Esophagus (tissue), 2 donors: ENCODE results near the gene ANKRD36C. TPM values are rescaled to one million over a fixed set of nuclear protein-coding genes. Genes with fewer than 3 reads are reported as not detected.
"Not testable (repeated sequence)": the region's sequence is repeated elsewhere in the genome, so short reads cannot be mapped to it uniquely, and the experiment has no call there.

Experiments used
- H3K27ac ChIP-seq, 2 donors: one replicate each; pipeline ENCODE4 v1.5.1; 2013; ENCODE audit warnings: low read depth in 2 of 2, mild to moderate bottlenecking in 2 of 2, inconsistent platforms in 1 of 2, low read length in 1 of 2, moderate library complexity in 1 of 2
- H3K27me3 ChIP-seq, 2 donors: one replicate each; pipeline ENCODE4 v1.6.1; 2013; ENCODE audit warnings: low read length in 2 of 2, control low read depth in 1 of 2, mild to moderate bottlenecking in 1 of 2; ENCODE audit not compliant: insufficient read depth in 2 of 2, control insufficient read depth in 1 of 2
- H3K36me3 ChIP-seq, 2 donors: one replicate each; pipeline ENCODE4 v1.6.1; 2013; ENCODE audit warnings: low read length in 1 of 2; ENCODE audit not compliant: control insufficient read depth in 2 of 2, insufficient read depth in 2 of 2
- H3K4me1 ChIP-seq, 2 donors: one replicate each; pipeline ENCODE4 v1.6.1; 2013; ENCODE audit warnings: low read length in 1 of 2; ENCODE audit not compliant: control insufficient read depth in 2 of 2, insufficient read depth in 2 of 2
- H3K4me3 ChIP-seq, 2 donors: one replicate each; pipeline ENCODE4 v1.5.1; 2013; ENCODE audit warnings: low read length in 2 of 2, mild to moderate bottlenecking in 2 of 2, low read depth in 1 of 2, moderate library complexity in 1 of 2
- H3K9me3 ChIP-seq, 2 donors: one replicate each; pipeline ENCODE4 v1.6.1; 2013; ENCODE audit warnings: mild to moderate bottlenecking in 2 of 2, low read depth in 1 of 2, low read length in 1 of 2, moderate library complexity in 1 of 2; ENCODE audit not compliant: control insufficient read depth in 2 of 2, insufficient read depth in 1 of 2
- WGBS, 2 donors: extraction: QIAGEN DNeasy Blood & Tissue Kit; methylation state at CpG; one replicate each; pipeline ENCODE4 v1.1.7; 2013; 5-methylcytosine and 5-hydroxymethylcytosine counted together
- polyA plus RNA-seq, 2 donors: library from polyadenylated mRNA; stranded (reverse); fragments of 200-250 nt; gene quantifications; one replicate each; pipeline ENCODE4 v1.2.3, GENCODE V29; 2013
- donor health status: healthy with polysubstance abuse.
- donor health status: Bipolar disorder and iron deficiency.

Gene ANKRD36C
- polyA plus RNA-seq, 2 donors = 1.2 to 4.0 TPM

- H3K36me3 ChIP-seq, H3K27ac ChIP-seq, H3K4me3 ChIP-seq, H3K9me3 ChIP-seq, H3K4me1 ChIP-seq, H3K27me3 ChIP-seq: not testable (repeated sequence)
- WGBS, 2 donors = 56 to 59% methylated on average over 1 of the region's 1 CpG
These were observed 74.6 kb downstream of the ANKRD36C start for GRCh38 chr2:95917007-95917406.

DNA sequence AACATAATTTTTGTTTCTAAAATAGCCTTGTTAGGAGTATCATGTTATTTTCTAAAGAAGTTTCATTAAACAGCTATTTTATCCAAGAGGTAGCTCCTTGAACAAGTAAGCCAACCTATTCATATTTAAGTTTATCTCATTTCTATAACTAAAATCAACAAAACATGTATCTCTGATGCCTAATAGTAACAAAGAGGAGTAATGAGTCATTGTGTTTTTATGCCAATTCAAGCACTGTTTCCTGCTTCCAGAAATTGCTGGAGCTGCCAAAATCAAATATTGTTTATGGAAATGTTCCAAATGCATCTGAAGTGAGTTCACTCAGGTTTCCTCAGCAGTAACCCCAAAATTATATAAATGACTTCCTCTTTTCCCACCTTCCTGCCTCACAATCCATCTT, 76.5 kb downstream of the ANKRD36C start:
- H3K36me3 ChIP-seq = not testable (repeated sequence)

DNA sequence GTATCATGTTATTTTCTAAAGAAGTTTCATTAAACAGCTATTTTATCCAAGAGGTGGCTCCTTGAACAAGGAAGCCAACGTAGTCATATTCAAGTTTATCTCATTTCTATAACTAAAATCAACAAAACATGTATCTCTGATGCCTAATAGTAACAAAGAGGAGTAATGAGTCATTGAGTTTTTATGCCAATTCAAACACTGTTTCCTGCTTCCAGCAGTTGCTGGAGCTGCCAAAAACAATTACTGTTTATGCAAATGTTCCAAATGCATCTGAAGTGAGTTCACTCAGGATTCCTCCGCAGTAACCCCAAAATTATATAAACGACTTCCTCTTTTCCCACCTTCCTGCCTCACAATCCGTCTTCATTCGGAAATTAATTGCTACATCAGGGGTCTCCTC, 80.2 kb downstream of the ANKRD36C start:
- H3K4me1 ChIP-seq, H3K9me3 ChIP-seq, H3K36me3 ChIP-seq, H3K27me3 ChIP-seq, H3K27ac ChIP-seq, H3K4me3 ChIP-seq: not testable (repeated sequence)
- WGBS, 2 donors = 21 to 25% methylated on average over 5 of the region's 5 CpGs

More for the DNA sequence above, 76.5 kb downstream of the ANKRD36C start:
- H3K4me3 ChIP-seq, H3K27me3 ChIP-seq, H3K4me1 ChIP-seq, H3K9me3 ChIP-seq, H3K27ac ChIP-seq: not testable (repeated sequence)

DNA sequence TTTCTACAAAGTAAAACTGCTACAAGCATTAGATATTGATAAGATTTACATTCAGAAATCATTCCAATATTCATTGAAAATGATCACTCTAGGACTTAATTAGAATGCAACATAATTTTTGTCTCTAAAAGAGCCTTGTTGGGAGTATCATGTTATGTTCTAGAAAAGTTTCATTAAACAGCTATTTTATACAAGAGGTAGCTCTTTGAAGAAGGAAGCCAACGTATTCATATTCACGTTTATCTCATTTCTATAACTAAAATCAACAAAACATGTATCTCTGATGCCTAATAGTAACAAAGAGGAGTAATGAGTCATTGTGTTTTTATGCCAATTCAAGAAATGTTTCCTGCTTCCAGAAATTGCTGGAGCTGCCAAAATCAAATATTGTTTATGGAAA, 97.2 kb downstream of the ANKRD36C start:
- not testable (repeated sequence) for H3K27ac ChIP-seq, H3K9me3 ChIP-seq, H3K4me1 ChIP-seq, H3K4me3 ChIP-seq, H3K36me3 ChIP-seq, H3K27me3 ChIP-seq
- WGBS, 2 donors = 31 to 48% methylated on average over 2 of the region's 2 CpGs

DNA sequence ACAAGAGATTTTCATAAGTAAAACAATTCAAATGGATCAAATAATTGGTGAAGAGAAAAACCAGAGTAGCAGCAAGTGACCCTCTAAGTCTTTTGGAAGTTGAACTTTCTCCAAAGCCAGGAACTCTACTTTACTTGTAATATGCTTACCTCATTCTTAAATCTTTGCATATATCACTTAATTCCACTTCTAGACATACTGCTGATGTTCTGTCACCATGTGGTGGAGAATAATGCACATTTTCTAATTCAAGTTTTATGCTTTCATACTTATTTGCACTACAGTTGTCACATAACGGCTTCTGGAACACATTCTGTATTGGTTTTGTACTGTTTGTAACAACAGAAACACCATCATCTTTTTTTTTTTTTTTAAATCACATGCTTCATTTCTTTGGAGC, 123.7 kb downstream of the ANKRD36C start:
- H3K9me3 ChIP-seq, H3K4me3 ChIP-seq, H3K27me3 ChIP-seq, H3K36me3 ChIP-seq, H3K27ac ChIP-seq, H3K4me1 ChIP-seq: not testable (repeated sequence)
- 95 to 96% methylated on average over 1 of the region's 1 CpG for WGBS, 2 donors

- no CpG with 5 or more reads among the region's 2 CpGs for WGBS, 2 donors
- H3K27ac ChIP-seq, H3K4me1 ChIP-seq, H3K4me3 ChIP-seq, H3K9me3 ChIP-seq, H3K27me3 ChIP-seq, H3K36me3 ChIP-seq: not testable (repeated sequence)
These were observed 124.5 kb downstream of the ANKRD36C start for GRCh38 chr2:95867047-95867677.

- H3K4me3 ChIP-seq = not testable (repeated sequence)
These were observed 129.5 kb downstream of the ANKRD36C start for GRCh38 chr2:95862121-95862520.

DNA sequence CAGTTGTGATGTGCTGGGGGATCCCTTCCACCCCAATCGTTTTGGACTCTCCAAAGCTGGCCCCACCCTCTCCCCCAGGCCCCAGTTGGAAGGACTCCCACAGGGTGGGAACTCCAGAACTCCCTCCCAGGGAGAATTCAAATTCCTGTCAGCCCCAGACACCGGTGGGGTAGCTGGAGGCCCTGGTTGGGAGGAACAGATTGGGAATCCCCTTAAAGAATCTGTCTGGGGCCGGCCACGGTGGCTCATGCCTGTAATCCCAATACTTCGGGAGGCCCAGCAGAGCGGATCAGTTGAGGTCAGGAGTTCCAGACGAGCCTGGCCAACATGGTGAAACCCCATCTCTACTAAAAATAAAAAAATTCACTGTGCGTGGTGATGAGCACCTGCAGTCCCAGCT, 155.5 kb downstream of the ANKRD36C start:
- Histone ChIP-seq H3K4me3 (no peak overlapping the region), H3K27me3 (no peaks in the 10 kb centered on the region), H3K9me3 (peaks cover 2 to 4% of the 10 kb centered on the region in 2 donors), H3K27ac (no peak overlapping the region), H3K4me1 (no peaks in the 10 kb centered on the region), H3K36me3 (no peaks in the 10 kb centered on the region)
- 95 to 98% methylated on average over 8 of the region's 8 CpGs for WGBS, 2 donors

More at GRCh38 chr2:95862121-95862520, 129.5 kb downstream of the ANKRD36C start:
- WGBS, 2 donors = 73 to 81% methylated on average over 2 to 3 of the region's 3 CpGs
- H3K36me3 ChIP-seq, H3K9me3 ChIP-seq, H3K27me3 ChIP-seq, H3K4me1 ChIP-seq, H3K27ac ChIP-seq: not testable (repeated sequence)

GRCh38 chr2:95834077-95835013, 157.3 kb downstream of the ANKRD36C start:
- not testable (repeated sequence) for H3K4me1 ChIP-seq, H3K36me3 ChIP-seq, H3K4me3 ChIP-seq, H3K27me3 ChIP-seq, H3K27ac ChIP-seq, H3K9me3 ChIP-seq
- 97 to 98% methylated on average over 12 of the region's 12 CpGs for WGBS, 2 donors

- H3K27me3 ChIP-seq, H3K36me3 ChIP-seq, H3K27ac ChIP-seq, H3K4me3 ChIP-seq, H3K4me1 ChIP-seq: not testable (repeated sequence)
- 92 to 95% methylated on average over 2 of the region's 3 CpGs for WGBS, 2 donors
- peaks cover 9 to 15% of the 10 kb centered on the region in 2 donors for H3K9me3 ChIP-seq
These were observed 167.4 kb downstream of the ANKRD36C start for GRCh38 chr2:95824218-95824617.
